Muscle of leg (tissue), 11 donors: ENCODE measurements around the gene EBP. TPM values are rescaled to one million over a fixed set of nuclear protein-coding genes. Genes with fewer than 3 reads are reported as not detected.
"Not testable (repeated sequence)": the region's sequence is repeated elsewhere in the genome, so short reads cannot be mapped to it uniquely, and the experiment has no call there.

Source experiments
- DNase-seq: peaks from one replicate; pipeline ENCODE4 v3.0.0; 2013
- H3K27ac ChIP-seq: one replicate; pipeline ENCODE4 v1.5.1; 2013; ENCODE audit warnings: mild to moderate bottlenecking, low read length, control low read depth
- H3K27me3 ChIP-seq: one replicate; pipeline ENCODE4 v1.6.1; 2013; ENCODE audit warnings: low read length; ENCODE audit not compliant: control insufficient read depth, insufficient read depth
- H3K36me3 ChIP-seq: one replicate; pipeline ENCODE4 v1.6.1; 2013; ENCODE audit warnings: low read length; ENCODE audit not compliant: control insufficient read depth, insufficient read depth
- H3K4me1 ChIP-seq: one replicate; pipeline ENCODE4 v1.6.1; 2013; ENCODE audit warnings: low read length; ENCODE audit not compliant: control insufficient read depth, insufficient read depth
- H3K4me3 ChIP-seq: one replicate; pipeline ENCODE4 v1.5.1; 2013; ENCODE audit warnings: low read length, control low read depth
- H3K9me3 ChIP-seq: replicated peaks from 2 replicates; pipeline ENCODE4 v1.6.1; 2013; ENCODE audit warnings: low read depth, low read length; ENCODE audit not compliant: control insufficient read depth
- WGBS: methylation state at CpG from one replicate; pipeline ENCODE4 v1.1.5; 2013; ENCODE audit warnings: missing lambda C conversion rate; ENCODE audit not compliant: insufficient coverage; 5-methylcytosine and 5-hydroxymethylcytosine counted together
- polyA plus RNA-seq, 8 donors: library from polyadenylated mRNA; unstranded; fragments of 120-200 nt; gene quantifications; one replicate each; pipeline versions ENCODE4 v1.2.1 to v1.2.3, GENCODE V29; 2013; ENCODE audit warnings: inconsistent platforms in 1 of 8, low replicate concordance in 1 of 8; ENCODE audit not compliant: insufficient read length in 8 of 8, insufficient read depth in 1 of 8
- total RNA-seq: library from RNA; stranded (reverse); fragments of 120-200 nt; gene quantifications from one replicate; pipeline ENCODE4 v1.2.4, GENCODE V29; 2013

EBP gene
- total and polyA plus RNA-seq, 9 donors, result 16.6 to 25.0 (median 19.8) TPM

GRCh38 chrX:48538641-48539344 lies 17.2 kb downstream of the EBP start:
- Histone ChIP-seq H3K27ac (peak overlapping the region; percentile 89), H3K9me3 (peaks cover 2% of the 10 kb centered on the region), H3K4me1 (peaks cover 5% of the 10 kb centered on the region), H3K4me3 (peak overlapping the region; percentile 77), H3K36me3 (peaks cover 4% of the 10 kb centered on the region), H3K27me3 (no peaks in the 10 kb centered on the region)
- WGBS, result 88% methylated on average over 21 of the region's 23 CpGs
- no peak for DNase-seq

GRCh38 chrX:48539345-48540027 lies 17.9 kb downstream of the EBP start, which contains the start of gene TBC1D25:
TBC1D25 (plus strand) TSS chrX:48539714; CDS start chrX:48539798, 84 bp downstream.
- H3K4me3 ChIP-seq, result peak within 1 kb of the TSS; percentile 77
- WGBS, result 36% methylated on average over 55 of the region's 59 CpGs
- no peaks in the 10 kb centered on the region for H3K27me3 ChIP-seq
- peak within 1 kb of the TSS; percentile 89 for H3K27ac ChIP-seq
- H3K36me3 ChIP-seq, result peaks cover 5% of the 10 kb centered on the region
- peaks cover 2% of the 10 kb centered on the region for H3K9me3 ChIP-seq
- peaks cover 5% of the 10 kb centered on the region for H3K4me1 ChIP-seq
- DNase-seq, result peak; percentile 98

- H3K4me1 ChIP-seq, result peaks cover 5% of the 10 kb centered on the region
- peaks cover 2% of the 10 kb centered on the region for H3K9me3 ChIP-seq
- H3K27me3 ChIP-seq, result no peaks in the 10 kb centered on the region
- no peak for DNase-seq
- WGBS, result 37% methylated on average over 12 of the region's 12 CpGs
- peak overlapping the region; percentile 77 for H3K4me3 ChIP-seq
- H3K27ac ChIP-seq, result peak overlapping the region; percentile 84
- H3K36me3 ChIP-seq, result peaks cover 10% of the 10 kb centered on the region
Measured at GRCh38 chrX:48540028-48540375, 18.4 kb downstream of the EBP start.

- H3K36me3 ChIP-seq, result peaks cover 11% of the 10 kb centered on the region
- H3K4me3 ChIP-seq, result no peak overlapping the region
- peaks cover 2% of the 10 kb centered on the region for H3K9me3 ChIP-seq
- H3K4me1 ChIP-seq, result peaks cover 5% of the 10 kb centered on the region
- 80% methylated on average over 7 of the region's 7 CpGs for WGBS
- H3K27ac ChIP-seq, result no peak overlapping the region
- DNase-seq, result no peak
- no peaks in the 10 kb centered on the region for H3K27me3 ChIP-seq
Measured at GRCh38 chrX:48540480-48540879, 18.9 kb downstream of the EBP start.

- no peak for DNase-seq
- H3K36me3 ChIP-seq, result peaks cover 11% of the 10 kb centered on the region
- H3K27ac ChIP-seq, result no peak overlapping the region
- H3K4me3 ChIP-seq, result no peak overlapping the region
- peaks cover 5% of the 10 kb centered on the region for H3K4me1 ChIP-seq
- no peaks in the 10 kb centered on the region for H3K27me3 ChIP-seq
- peaks cover 2% of the 10 kb centered on the region for H3K9me3 ChIP-seq
- no CpG with 5 or more reads among the region's 10 CpGs for WGBS
Measured at GRCh38 chrX:48541140-48541814, 19.7 kb downstream of the EBP start.

- Histone ChIP-seq H3K4me3 (no peak overlapping the region), H3K36me3 (peaks cover 11% of the 10 kb centered on the region), H3K4me1 (no peaks in the 10 kb centered on the region), H3K27ac (no peak overlapping the region), H3K27me3 (no peaks in the 10 kb centered on the region), H3K9me3 (no peaks in the 10 kb centered on the region)
- DNase-seq, result no peak
- WGBS, result 75% methylated on average over 1 of the region's 3 CpGs
Measured at GRCh38 chrX:48548871-48549270, 27.3 kb downstream of the EBP start.

- H3K4me3 ChIP-seq, H3K9me3 ChIP-seq, H3K27me3 ChIP-seq, DNase-seq, H3K4me1 ChIP-seq, H3K27ac ChIP-seq: not testable (repeated sequence)
- peaks cover 30% of the 10 kb centered on the region for H3K36me3 ChIP-seq
- 73% methylated on average over 3 of the region's 9 CpGs for WGBS
Measured at GRCh38 chrX:48555731-48556325, 34.2 kb downstream of the EBP start.

- peaks cover 45% of the 10 kb centered on the region for H3K36me3 ChIP-seq
- no peak for DNase-seq
- WGBS, result no CpG with 5 or more reads among the region's 4 CpGs
Measured at GRCh38 chrX:48558271-48558670, 36.7 kb downstream of the EBP start.

GRCh38 chrX:48559636-48560035 lies 38.0 kb downstream of the EBP start:
- Histone ChIP-seq H3K36me3 (peaks cover 51% of the 10 kb centered on the region), H3K27ac (no peak overlapping the region), H3K4me1 (no peaks in the 10 kb centered on the region), H3K9me3 (no peaks in the 10 kb centered on the region), H3K4me3 (no peak overlapping the region), H3K27me3 (no peaks in the 10 kb centered on the region)
- WGBS, result 93% methylated on average over 21 of the region's 24 CpGs
- no peak for DNase-seq

More at GRCh38 chrX:48558271-48558670, 36.7 kb downstream of the EBP start:
- Histone ChIP-seq H3K27me3 (no peaks in the 10 kb centered on the region), H3K4me3 (no peak overlapping the region), H3K4me1 (no peaks in the 10 kb centered on the region), H3K9me3 (no peaks in the 10 kb centered on the region), H3K27ac (no peak overlapping the region)

GRCh38 chrX:48560056-48560455 lies 38.4 kb downstream of the EBP start:
- DNase-seq, result no peak
- no peak overlapping the region for H3K4me3 ChIP-seq
- H3K9me3 ChIP-seq, result no peaks in the 10 kb centered on the region
- 87% methylated on average over 14 of the region's 14 CpGs for WGBS
- no peaks in the 10 kb centered on the region for H3K4me1 ChIP-seq
- H3K27ac ChIP-seq, result no peak overlapping the region
- peaks cover 48% of the 10 kb centered on the region for H3K36me3 ChIP-seq
- H3K27me3 ChIP-seq, result no peaks in the 10 kb centered on the region
